Stimulated activated CD8-positive, alpha-beta memory T cell treated with anti-CD3 and anti-CD28 coated beads, Interleukin-7, amount 100 ng/mL, for 4 hours (primary cell): ENCODE data around the gene PAK6.

Source experiments
- DNase-seq, 2 donors: peaks; one replicate each; pipeline ENCODE4 v3.0.0-alpha.2; 2020; ENCODE audit warnings: low read depth in 2 of 2

The PAK6 gene

DNA sequence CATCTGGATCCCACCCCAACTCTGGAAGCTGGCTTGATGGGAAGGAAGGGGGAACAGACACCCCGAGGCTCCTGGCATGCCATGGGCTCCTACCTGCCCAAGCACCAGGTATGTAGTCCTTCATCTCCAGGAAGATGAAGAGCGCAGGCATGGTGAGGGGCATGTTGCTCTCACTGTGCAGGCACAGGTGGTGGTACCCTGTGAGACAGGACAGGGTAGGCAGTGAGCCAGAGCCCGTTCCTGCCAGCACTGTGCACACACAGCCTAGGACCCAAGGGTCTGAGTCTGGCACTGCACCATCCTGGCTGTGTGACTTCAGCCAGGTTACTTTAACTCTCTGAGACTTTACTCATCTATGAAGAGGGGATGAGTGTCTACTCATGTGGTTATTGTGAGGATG lies 53.4 kb downstream of the PAK6 start:
- no peak for DNase-seq

GRCh38 chr15:40293006-40293405 lies 54.1 kb downstream of the PAK6 start:
- no peak for DNase-seq

GRCh38 chr15:40293905-40294895 lies 55.3 kb downstream of the PAK6 start:
- DNase-seq: no peak

DNA sequence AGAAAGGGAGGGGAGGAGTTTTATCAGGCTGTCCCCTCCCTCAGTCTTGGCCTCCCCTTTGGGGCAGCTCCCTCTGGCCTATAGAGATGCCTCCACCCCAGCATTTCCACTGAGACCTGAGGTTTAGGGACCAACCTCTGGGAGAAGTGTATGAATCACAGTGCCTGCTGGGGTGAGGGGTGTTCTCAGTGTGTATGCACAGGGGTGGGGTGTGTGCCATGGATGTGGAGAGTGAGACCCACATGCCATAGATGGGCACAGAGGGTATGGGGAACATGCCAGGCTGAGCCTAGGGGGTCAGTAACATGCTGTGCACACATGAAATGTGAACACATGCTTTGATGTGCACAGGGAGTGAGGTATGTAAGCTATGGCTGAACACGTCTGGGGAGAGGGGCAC lies 56.4 kb downstream of the PAK6 start:
- no peak for DNase-seq

DNA sequence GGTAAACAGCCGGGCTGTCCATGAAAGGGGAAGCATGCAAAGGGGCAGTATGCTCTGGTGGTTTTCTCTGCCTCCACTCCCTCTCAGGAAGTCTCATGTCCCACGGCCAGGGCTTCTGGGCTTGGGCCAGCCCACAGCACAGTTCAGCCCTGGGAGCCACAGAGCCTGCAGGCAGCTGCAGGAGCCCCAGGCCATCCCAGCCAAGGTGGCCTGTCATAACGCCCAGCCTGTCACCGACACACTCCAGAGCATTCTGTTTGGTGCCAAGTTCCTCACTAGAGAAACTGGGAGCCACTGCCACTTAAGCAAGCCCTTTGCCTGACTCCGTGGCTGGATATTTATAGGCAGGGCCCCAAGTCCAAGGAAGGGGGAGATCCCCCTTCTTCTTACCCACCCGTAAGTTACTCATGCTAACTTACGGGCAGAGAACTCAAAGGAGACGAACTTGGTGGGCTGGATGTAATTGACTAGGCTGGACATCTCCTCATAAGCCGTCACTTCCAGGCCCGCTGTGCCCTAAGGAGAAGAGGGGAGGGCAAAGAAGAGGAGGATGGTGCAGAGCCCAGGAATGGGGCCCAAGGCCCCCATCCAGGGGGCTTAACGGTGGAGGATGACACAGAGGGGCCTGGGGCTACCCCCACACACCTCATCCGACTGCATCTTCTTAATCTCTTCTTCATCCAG lies 57.2 kb downstream of the PAK6 start:
- no peak for DNase-seq

GRCh38 chr15:40296561-40297230 lies 57.8 kb downstream of the PAK6 start:
- DNase-seq: no peak

- no peak for DNase-seq
Observed at GRCh38 chr15:40297356-40297755, 58.5 kb downstream of the PAK6 start.

DNA sequence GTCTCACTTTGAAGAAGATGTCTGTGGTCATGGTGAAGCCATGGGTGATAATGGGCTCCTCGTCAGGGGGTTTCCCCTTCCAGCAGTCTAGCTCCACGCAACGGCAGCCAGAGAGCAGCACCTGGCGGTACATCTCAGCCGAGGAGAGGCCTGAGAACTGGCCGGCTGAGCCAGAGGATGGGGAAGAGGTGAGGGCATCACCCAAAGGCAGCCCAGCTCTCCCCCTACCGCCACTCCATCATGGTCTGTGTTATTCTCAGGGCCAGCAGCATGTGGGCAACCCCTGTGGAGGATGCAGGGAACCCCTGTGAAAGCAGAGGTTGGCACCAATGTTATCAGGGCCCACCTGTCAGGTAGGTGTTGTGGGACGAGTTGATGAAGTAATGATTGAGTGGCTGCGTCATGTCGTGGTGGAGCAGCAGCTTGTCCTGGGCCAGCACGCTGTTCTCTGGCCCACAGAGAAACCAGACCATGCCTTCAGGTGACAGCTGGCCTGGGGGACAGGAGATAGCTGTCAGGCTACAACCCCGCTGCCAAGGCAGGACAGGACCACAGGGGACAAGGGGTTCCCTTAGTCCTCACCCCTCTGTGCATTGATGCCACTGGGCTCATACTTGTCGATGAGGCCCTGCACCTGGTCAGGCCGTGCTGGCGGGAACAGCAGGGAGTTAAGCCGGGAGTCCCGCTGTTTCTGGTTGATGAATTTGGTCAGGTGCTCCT lies 59.5 kb downstream of the PAK6 start:
- no peak for DNase-seq

DNA sequence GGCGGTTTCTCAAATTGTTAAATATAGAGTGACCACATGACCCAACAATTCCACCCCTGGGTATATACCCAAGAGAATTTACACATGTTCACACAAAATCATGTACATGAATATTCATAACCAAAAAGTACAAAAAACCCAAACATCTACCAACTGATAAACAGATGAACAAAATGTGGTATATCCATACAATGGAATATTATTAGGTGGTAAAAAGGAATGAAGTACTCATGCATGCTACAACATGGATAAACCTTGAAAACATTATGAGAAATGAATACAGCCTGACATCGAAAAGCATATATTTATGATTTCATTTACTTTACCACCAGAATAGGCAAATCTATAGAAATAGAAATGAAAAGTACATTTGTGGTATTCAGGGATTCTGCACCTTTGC lies 61.5 kb downstream of the PAK6 start:
- no peak for DNase-seq

DNA sequence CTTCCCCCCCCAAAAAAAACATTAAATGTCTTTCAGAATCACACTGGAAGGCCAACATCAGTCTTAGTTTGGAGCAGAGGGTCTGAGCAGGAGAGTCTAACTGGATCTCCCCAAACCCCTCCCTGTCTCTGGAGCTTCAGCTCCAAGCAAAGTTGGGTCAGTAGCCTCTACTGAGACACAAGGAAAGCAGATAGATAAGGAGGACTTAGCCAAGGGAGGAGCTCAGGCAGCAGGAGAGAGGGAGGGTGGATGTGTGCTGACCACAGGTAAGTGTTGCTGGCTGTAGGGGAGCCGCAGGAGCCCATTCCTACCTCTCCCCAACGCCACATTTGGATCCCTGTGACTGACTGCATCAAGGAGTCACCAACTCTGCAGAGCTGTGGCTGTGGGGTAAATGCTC lies 61.9 kb downstream of the PAK6 start:
- DNase-seq: no peak

GRCh38 chr15:40301467-40302179 lies 62.8 kb downstream of the PAK6 start:
- no peak for DNase-seq

- no peak for DNase-seq
Observed at GRCh38 chr15:40302288-40302886, 63.5 kb downstream of the PAK6 start.

GRCh38 chr15:40302981-40303380 lies 64.1 kb downstream of the PAK6 start:
- DNase-seq: no peak

GRCh38 chr15:40303576-40303975 lies 64.7 kb downstream of the PAK6 start:
- DNase-seq: no peak

GRCh38 chr15:40305281-40305680 lies 66.4 kb downstream of the PAK6 start:
- DNase-seq: no peak

GRCh38 chr15:40306371-40306770 lies 67.5 kb downstream of the PAK6 start:
- no peak for DNase-seq

DNA sequence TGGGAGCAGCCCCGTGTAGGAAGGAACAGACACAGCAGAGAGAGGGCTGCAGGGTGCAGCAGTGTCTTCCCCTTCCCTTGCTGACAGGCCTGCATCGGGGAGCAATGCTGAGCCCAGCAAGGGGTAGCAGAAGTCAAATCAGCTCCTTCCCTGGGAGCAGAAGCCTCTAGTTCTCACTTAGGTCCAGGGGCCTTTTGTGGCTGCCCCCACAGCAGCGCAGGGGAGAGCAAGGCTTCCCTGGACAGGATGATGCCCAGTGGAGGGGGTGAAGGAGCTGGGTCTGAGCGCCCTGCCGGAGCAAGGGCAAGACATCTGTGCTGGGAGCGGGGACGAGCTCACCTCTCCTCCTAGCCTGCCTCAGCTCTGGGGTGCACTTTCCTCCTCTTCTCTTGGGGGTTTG lies 68.0 kb downstream of the PAK6 start:
- DNase-seq: no peak

DNA sequence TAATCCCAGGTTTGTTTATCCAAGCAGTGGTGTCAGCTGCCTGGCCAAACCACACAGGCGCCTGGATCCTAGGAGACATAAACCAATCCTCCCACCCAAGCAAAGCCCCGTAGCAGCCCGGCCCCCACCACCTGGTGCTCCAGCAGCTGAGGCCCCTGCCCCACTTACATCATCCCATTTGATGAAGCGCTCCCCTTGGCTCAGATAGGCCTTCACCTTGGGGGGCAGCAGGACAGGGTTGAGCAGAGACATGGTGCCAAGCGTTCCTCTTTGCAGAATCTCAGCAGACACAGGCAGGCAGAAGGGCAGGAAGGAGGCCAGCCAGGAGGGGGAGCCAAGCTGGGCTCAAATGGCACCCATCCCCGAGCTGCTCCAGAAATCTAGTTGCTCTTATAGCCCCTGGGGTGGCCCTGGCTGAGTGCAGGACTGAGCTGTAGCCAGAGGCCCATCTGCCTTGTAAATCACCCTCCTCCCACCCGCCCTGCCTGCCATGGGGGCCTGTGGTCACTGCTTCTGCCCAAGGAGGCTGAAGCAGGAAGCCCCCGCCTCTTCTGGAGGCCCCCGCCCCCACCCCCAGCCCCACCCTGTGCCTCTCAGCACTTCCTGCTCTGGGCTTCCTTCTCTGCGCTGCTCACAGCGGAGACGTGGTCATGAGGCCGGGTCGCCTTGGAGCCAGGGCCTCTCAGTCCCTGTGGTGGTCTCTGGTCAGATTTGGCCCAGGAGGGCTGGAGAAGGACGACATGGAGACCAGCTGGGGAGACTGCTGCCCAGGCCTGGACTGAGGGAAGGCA lies 68.8 kb downstream of the PAK6 start, which contains the start of gene PLCB2:
TSS of gene PLCB2 (minus strand) at position 515 of the 791 bp plus-strand sequence. CDS start at position 252, 263 bp downstream.
- peak; percentile 27 to 49 for DNase-seq

DNA sequence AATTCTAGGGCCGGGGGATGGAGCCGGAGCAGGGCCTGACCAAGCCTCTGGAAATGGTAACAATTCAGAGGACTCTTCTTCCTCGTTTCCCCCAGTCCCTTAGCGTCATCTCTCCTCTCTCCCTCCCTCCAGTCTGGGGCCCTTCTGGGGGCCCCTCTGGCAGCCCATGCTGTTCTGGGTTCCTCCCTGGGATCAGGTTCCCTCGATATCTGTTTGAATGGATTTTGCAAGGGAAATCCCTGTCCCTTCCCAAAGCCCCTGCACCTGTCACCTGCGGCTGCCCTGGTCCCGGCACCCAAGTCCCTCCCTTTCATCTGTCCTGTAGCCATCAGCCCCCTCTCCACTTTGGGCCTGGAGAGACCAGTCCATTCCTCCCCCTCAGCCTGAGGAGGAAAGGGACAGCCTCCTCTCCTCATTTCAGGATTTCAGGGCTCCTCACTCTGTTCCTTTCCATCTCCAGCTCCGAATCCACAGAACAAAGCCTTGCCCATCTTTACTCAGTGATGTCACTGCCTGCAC lies 70.5 kb downstream of the PAK6 start:
- DNase-seq: no peak
